Keratinocyte (primary cell): ENCODE results near the gene RXRA. TPM values are rescaled to one million over a fixed set of nuclear protein-coding genes. Genes with fewer than 3 reads are reported as not detected.

Experiments
- DNase-seq: peaks from one replicate; pipeline ENCODE4 v3.0.0-alpha.2; 2011; ENCODE audit warnings: low read depth, missing footprints, low spot score
- FAIRE-seq: peaks from 2 replicates; lab custom pipeline; 2011; peaks lifted over from hg19 to GRCh38; lab: Jason Lieb, UNC
- H2AFZ ChIP-seq: 2 replicates; pipeline ENCODE4 v1.6.0; 2012; ENCODE audit warnings: low read length, control low read depth, inconsistent platforms; ENCODE audit not compliant: control insufficient read depth
- H3K27ac ChIP-seq: 2 replicates; pipeline ENCODE4 v1.5.1; 2011; ENCODE audit warnings: low read length; ENCODE audit not compliant: control insufficient read depth, insufficient read depth
- H3K27me3 ChIP-seq: 3 replicates; pipeline ENCODE4 v1.6.0; 2011; ENCODE audit warnings: low read length; ENCODE audit not compliant: control insufficient read depth, insufficient read depth; ENCODE audit errors: extremely low read depth
- H3K36me3 ChIP-seq, 2 experiments: 2 replicates in 1 of 2; 3 replicates in 1 of 2; pipeline ENCODE4 v1.5.1; 2011; ENCODE audit warnings: low read length in 2 of 2, mild to moderate bottlenecking in 1 of 2; ENCODE audit not compliant: control insufficient read depth in 2 of 2, insufficient read depth in 2 of 2; ENCODE audit errors: extremely low read depth in 1 of 2
- H3K4me1 ChIP-seq: 3 replicates; pipeline ENCODE4 v1.5.1; 2011; ENCODE audit warnings: low read length; ENCODE audit not compliant: control insufficient read depth, insufficient read depth; ENCODE audit errors: extremely low read depth
- H3K4me2 ChIP-seq: 3 replicates; pipeline ENCODE4 v1.6.0; 2011; ENCODE audit warnings: low read depth, low read length; ENCODE audit not compliant: control insufficient read depth, insufficient read depth; ENCODE audit errors: extremely low read depth
- H3K4me3 ChIP-seq, 3 experiments: fragments of 200-600 bp in 1 of 3; sonication (generic) in 1 of 3; 2 replicates in 2 of 3; 3 replicates in 1 of 3; pipeline ENCODE4 v1.5.1; 2011 to 2016; ENCODE audit warnings: low read length in 3 of 3, mild to moderate bottlenecking in 3 of 3, control low read depth in 2 of 3, inconsistent platforms in 1 of 3, low read depth in 1 of 3, mixed read lengths in 1 of 3, mixed run types in 1 of 3, moderate library complexity in 1 of 3; ENCODE audit not compliant: control insufficient read depth in 2 of 3, insufficient read depth in 2 of 3; ENCODE audit errors: extremely low read depth in 1 of 3
- H3K79me2 ChIP-seq: 2 replicates; pipeline ENCODE4 v1.6.0; 2012; ENCODE audit warnings: low read length; ENCODE audit not compliant: control insufficient read depth, insufficient read depth
- H3K9ac ChIP-seq: 3 replicates; pipeline ENCODE4 v1.6.0; 2011; ENCODE audit warnings: low read length; ENCODE audit not compliant: control insufficient read depth, insufficient read depth; ENCODE audit errors: extremely low read depth
- H3K9me1 ChIP-seq: 3 replicates; pipeline ENCODE4 v1.6.0; 2011; ENCODE audit warnings: low read length; ENCODE audit not compliant: control insufficient read depth, insufficient read depth; ENCODE audit errors: extremely low read depth
- H3K9me3 ChIP-seq: 2 replicates; pipeline ENCODE4 v1.5.1; 2012; ENCODE audit warnings: low read depth, low read length; ENCODE audit not compliant: control insufficient read depth
- H4K20me1 ChIP-seq: 3 replicates; pipeline ENCODE4 v1.6.0; 2011; ENCODE audit warnings: low read length; ENCODE audit not compliant: control insufficient read depth, insufficient read depth; ENCODE audit errors: extremely low read depth
- CTCF ChIP-seq, 3 experiments: IDR thresholded peaks in 1 of 3; conservative IDR thresholded peaks in 1 of 3; optimal IDR thresholded peaks in 1 of 3; 2 replicates in 2 of 3; 3 replicates in 1 of 3; pipeline versions ENCODE3 to v1.5.1; 2011; ENCODE audit warnings: low read length in 3 of 3, mild to moderate bottlenecking in 3 of 3, moderate library complexity in 2 of 3, control low read depth in 1 of 3, inconsistent platforms in 1 of 3; ENCODE audit not compliant: insufficient read depth in 2 of 3; ENCODE audit errors: extremely low read depth in 1 of 3
- EZH2 ChIP-seq: IDR thresholded peaks from one replicate; pipeline ENCODE4 v1.6.1; 2012; ENCODE audit warnings: inconsistent platforms, mild to moderate bottlenecking, low read length, moderate library complexity
- dilution Hi-C: fragments of 300-500 bp; cut with MboI; formaldehyde crosslinking; loops from one replicate; pipeline ENCODE4 v1.7.0; 2020; ENCODE audit warnings: low sequenced_read_pairs; ENCODE audit not compliant: extremely low pct_ligation_motif_present
- polyA plus RNA-seq, 5 experiments: library from polyadenylated mRNA; depleted of rRNA in 3 of 5; stranded (reverse) in 3 of 5; stranded (forward) in 1 of 5; unstranded in 1 of 5; fragments of >200 nt; gene quantifications; 1 replicate in 1 of 5; 2 replicates in 3 of 5; 3 replicates in 1 of 5; pipeline versions ENCODE4 v1.2.1 to v1.2.3, GENCODE V29; 2011 to 2012; ENCODE audit warnings: missing spikeins in 2 of 5, low read depth in 1 of 5, low replicate concordance in 1 of 5

RXRA gene
- polyA plus RNA-seq, 1 donor (not counting 4 experiments of a cell fraction or from before 2014, with no cell fraction given), result 9.7 TPM

GRCh38 chr9:134482226-134482625 lies 156.0 kb downstream of the RXRA start:
- Histone ChIP-seq H3K9me3 (no peaks in the 10 kb centered on the region), H3K4me1 (no peaks in the 10 kb centered on the region), H3K36me3 (no peaks in the 10 kb centered on the region), H3K9ac (no peak overlapping the region), H2AFZ (no peak overlapping the region), H3K9me1 (no peaks in the 10 kb centered on the region), H3K4me3 (no peak overlapping the region), H3K27me3 (no peaks in the 10 kb centered on the region), H3K4me2 (no peak overlapping the region), H4K20me1 (no peaks in the 10 kb centered on the region), H3K79me2 (no peaks in the 10 kb centered on the region), H3K27ac (no peak overlapping the region)
- FAIRE-seq (no peak), DNase-seq (no peak)
- dilution Hi-C loops, result no loop called here
- TF ChIP-seq CTCF (optimal IDR thresholded peaks at IDR 0.05 in 1 of 3, IDR thresholded peaks at IDR 0.05 in 1 of 3, conservative IDR thresholded peaks at IDR 0.05 in 1 of 3; ENCODE audit: extremely low read depth in 1 of 3, insufficient read depth in 2 of 3, low read length in 3 of 3) (no peak), EZH2 (no peak)

GRCh38 chr9:134483361-134484184 lies 157.3 kb downstream of the RXRA start:
- H3K27ac ChIP-seq, result no peak overlapping the region
- no peak overlapping the region for H3K9ac ChIP-seq
- FAIRE-seq (no peak), DNase-seq (no peak)
- H3K36me3 ChIP-seq, result no peaks in the 10 kb centered on the region
- TF ChIP-seq EZH2 (no peak), CTCF (optimal IDR thresholded peaks at IDR 0.05 in 1 of 3, IDR thresholded peaks at IDR 0.05 in 1 of 3, conservative IDR thresholded peaks at IDR 0.05 in 1 of 3; ENCODE audit: extremely low read depth in 1 of 3, insufficient read depth in 2 of 3, low read length in 3 of 3) (no peak)
- H4K20me1 ChIP-seq, result no peaks in the 10 kb centered on the region
- H3K4me1 ChIP-seq, result no peaks in the 10 kb centered on the region
- H3K9me3 ChIP-seq, result no peaks in the 10 kb centered on the region
- no peak overlapping the region for H3K4me3 ChIP-seq
- no peaks in the 10 kb centered on the region for H3K27me3 ChIP-seq
- H3K79me2 ChIP-seq, result no peaks in the 10 kb centered on the region
- no peak overlapping the region for H3K4me2 ChIP-seq
- dilution Hi-C loops, result no loop called here
- H2AFZ ChIP-seq, result no peak overlapping the region
- no peaks in the 10 kb centered on the region for H3K9me1 ChIP-seq
